ENCODE measurements around the gene WDPCP.
"Not testable (repeated sequence)": the region's sequence is repeated elsewhere in the genome, so short reads cannot be mapped to it uniquely, and the experiment has no call there.

The WDPCP gene

GRCh38 chr2:63078852-63079606 lies 509.2 kb downstream of the WDPCP start:
- peak; percentile 35 for DNase-seq (ENCODE audit: low spot score)
- TF ChIP-seq CTCF (IDR thresholded peaks at IDR 0.05; ENCODE audit: borderline replicate concordance, control extremely low read depth, extremely low read depth, insufficient read depth, missing control alignments): peak; percentile 35
- in situ Hi-C loops (cut with MboI; ENCODE audit: low sequenced_read_pairs, unreplicated experiment): no loop called here

GRCh38 chr2:63074399-63074798 lies 513.9 kb downstream of the WDPCP start:
- in situ Hi-C loops (cut with MboI; ENCODE audit: low sequenced_read_pairs, unreplicated experiment); DNase-seq (ENCODE audit: low spot score): not testable (repeated sequence)

- TF ChIP-seq CTCF (IDR thresholded peaks at IDR 0.05; ENCODE audit: borderline replicate concordance, control extremely low read depth, extremely low read depth, insufficient read depth, missing control alignments): no peak
- no peak for DNase-seq (ENCODE audit: low spot score)
- in situ Hi-C loops (cut with MboI; ENCODE audit: low sequenced_read_pairs, unreplicated experiment): no loop called here
These were observed 514.3 kb downstream of the WDPCP start for GRCh38 chr2:63073994-63074393.

GRCh38 chr2:63071664-63072063 lies 516.6 kb downstream of the WDPCP start:
- DNase-seq (ENCODE audit: low spot score): no peak
- TF ChIP-seq CTCF (IDR thresholded peaks at IDR 0.05; ENCODE audit: borderline replicate concordance, control extremely low read depth, extremely low read depth, insufficient read depth, missing control alignments): no peak
- in situ Hi-C loops (cut with MboI; ENCODE audit: low sequenced_read_pairs, unreplicated experiment): no loop called here
